Astrocyte of the cerebellum (primary cell): ENCODE results near the gene ATP8B2.
A peak's percentile ranks its signal among the peaks of the same experiment; 100 is the strongest.
"Not testable (repeated sequence)": the region's sequence is repeated elsewhere in the genome, so short reads cannot be mapped to it uniquely, and the experiment has no call there.

Experiments used
- DNase-seq: peaks from one replicate; pipeline ENCODE4 v3.0.0-alpha.2; 2011; ENCODE audit warnings: low read depth
- H3K4me3 ChIP-seq: 2 replicates; pipeline ENCODE4 v1.5.1; 2011; ENCODE audit warnings: mild to moderate bottlenecking, low read depth, low read length, moderate library complexity
- CTCF ChIP-seq: IDR thresholded peaks from 2 replicates; pipeline ENCODE4 v1.5.1; 2012; ENCODE audit warnings: low read length, low read depth, moderate library complexity, mild to moderate bottlenecking; ENCODE audit errors: missing control alignments
- in situ Hi-C: cut with HindIII; loops from 2 replicates; pipeline ENCODE4 v1.10.0; 2017; ENCODE audit warnings: low sequenced_read_pairs

The ATP8B2 gene

GRCh38 chr1:154301582-154301981 lies 23.7 kb upstream of the ATP8B2 start:
- in situ Hi-C loops = no loop called here
- DNase-seq = no peak
- H3K4me3 ChIP-seq = no peak overlapping the region
- TF ChIP-seq CTCF = no peak

- no peak for TF ChIP-seq CTCF
- in situ Hi-C loops = no loop called here
- no peak overlapping the region for H3K4me3 ChIP-seq
- DNase-seq = no peak
Observed at GRCh38 chr1:154304664-154305337, 20.5 kb upstream of the ATP8B2 start.

GRCh38 chr1:154306151-154306550 lies 19.2 kb upstream of the ATP8B2 start:
- TF ChIP-seq CTCF = no peak
- no peak overlapping the region for H3K4me3 ChIP-seq
- peak; percentile 43 for DNase-seq
- in situ Hi-C loops = no loop called here

- in situ Hi-C loops, H3K4me3 ChIP-seq, DNase-seq: not testable (repeated sequence)
Observed at GRCh38 chr1:154307670-154308270, 17.6 kb upstream of the ATP8B2 start.

GRCh38 chr1:154309136-154309535 lies 16.2 kb upstream of the ATP8B2 start:
- H3K4me3 ChIP-seq, in situ Hi-C loops, DNase-seq: not testable (repeated sequence)

- H3K4me3 ChIP-seq, DNase-seq, in situ Hi-C loops: not testable (repeated sequence)
Observed at GRCh38 chr1:154312229-154313065, 12.9 kb upstream of the ATP8B2 start.

- no peak overlapping the region for H3K4me3 ChIP-seq
- in situ Hi-C loops = no loop called here
- no peak for TF ChIP-seq CTCF
Observed at GRCh38 chr1:154313066-154313356, 12.3 kb upstream of the ATP8B2 start.

GRCh38 chr1:154314226-154314625 lies 11.1 kb upstream of the ATP8B2 start:
- DNase-seq, H3K4me3 ChIP-seq, in situ Hi-C loops: not testable (repeated sequence)

More at GRCh38 chr1:154313066-154313356, 12.3 kb upstream of the ATP8B2 start:
- no peak for DNase-seq
